HG02884 (cell line): ENCODE measurements around the gene ARHGAP1.
"Not testable (repeated sequence)": the region's sequence is repeated elsewhere in the genome, so short reads cannot be mapped to it uniquely, and the experiment has no call there.

Experiments
- ATAC-seq: cut with Tn5 transposase; IDR thresholded peaks from one replicate; pipeline ENCODE4 v1.9.1; 2021; ENCODE audit warnings: mild to moderate bottlenecking, moderate library complexity; ENCODE audit not compliant: unreplicated experiment

Gene ARHGAP1

GRCh38 chr11:46724088-46724487, 23.7 kb upstream of the ARHGAP1 start:
- no peak for ATAC-seq

DNA sequence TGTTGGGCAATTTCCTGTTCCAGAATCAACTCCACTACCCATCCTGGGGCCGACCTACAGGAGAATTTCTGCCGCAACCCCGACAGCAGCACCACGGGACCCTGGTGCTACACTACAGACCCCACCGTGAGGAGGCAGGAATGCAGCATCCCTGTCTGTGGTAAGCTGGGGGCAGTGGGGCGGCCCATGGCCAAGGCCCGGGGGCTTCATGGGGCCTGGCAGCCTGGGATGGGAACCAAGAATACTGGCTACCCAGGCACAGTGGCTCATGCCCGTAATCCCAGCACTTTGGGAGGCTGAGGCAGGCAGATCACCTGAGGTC, 22.9 kb upstream of the ARHGAP1 start:
- ATAC-seq = no peak

- no peak for ATAC-seq
Measured at GRCh38 chr11:46722566-46723358, 22.3 kb upstream of the ARHGAP1 start.

GRCh38 chr11:46721286-46721685, 20.9 kb upstream of the ARHGAP1 start:
- no peak for ATAC-seq

- no peak for ATAC-seq
Measured at GRCh38 chr11:46719543-46720218, 19.3 kb upstream of the ARHGAP1 start.

DNA sequence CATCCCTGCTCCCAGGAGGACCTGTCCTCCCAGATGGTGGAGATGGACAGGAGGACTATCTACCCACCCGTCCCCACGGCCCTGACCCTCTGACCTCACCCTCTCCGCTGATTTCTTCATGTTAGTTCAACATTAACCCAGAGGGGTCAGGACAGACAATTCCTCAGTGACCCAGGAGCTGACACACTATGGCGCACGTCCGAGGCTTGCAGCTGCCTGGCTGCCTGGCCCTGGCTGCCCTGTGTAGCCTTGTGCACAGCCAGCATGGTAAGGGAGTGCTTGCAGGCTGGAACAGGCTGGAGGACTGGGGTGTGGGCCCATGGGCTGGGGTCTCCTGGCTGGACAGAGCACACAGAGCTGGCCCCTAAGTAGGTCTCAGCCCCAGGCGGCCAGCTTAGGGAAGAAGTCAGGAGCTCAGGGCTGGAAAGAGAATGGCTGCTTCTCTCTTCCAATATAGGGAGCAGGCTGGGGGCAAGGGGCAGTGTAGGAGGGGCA, 18.7 kb upstream of the ARHGAP1 start, which contains the start of gene F2:
TSS of gene F2 (plus strand) at position 166 of the 495 bp plus-strand sequence. CDS start at position 189, 23 bp downstream.
- no peak for ATAC-seq

DNA sequence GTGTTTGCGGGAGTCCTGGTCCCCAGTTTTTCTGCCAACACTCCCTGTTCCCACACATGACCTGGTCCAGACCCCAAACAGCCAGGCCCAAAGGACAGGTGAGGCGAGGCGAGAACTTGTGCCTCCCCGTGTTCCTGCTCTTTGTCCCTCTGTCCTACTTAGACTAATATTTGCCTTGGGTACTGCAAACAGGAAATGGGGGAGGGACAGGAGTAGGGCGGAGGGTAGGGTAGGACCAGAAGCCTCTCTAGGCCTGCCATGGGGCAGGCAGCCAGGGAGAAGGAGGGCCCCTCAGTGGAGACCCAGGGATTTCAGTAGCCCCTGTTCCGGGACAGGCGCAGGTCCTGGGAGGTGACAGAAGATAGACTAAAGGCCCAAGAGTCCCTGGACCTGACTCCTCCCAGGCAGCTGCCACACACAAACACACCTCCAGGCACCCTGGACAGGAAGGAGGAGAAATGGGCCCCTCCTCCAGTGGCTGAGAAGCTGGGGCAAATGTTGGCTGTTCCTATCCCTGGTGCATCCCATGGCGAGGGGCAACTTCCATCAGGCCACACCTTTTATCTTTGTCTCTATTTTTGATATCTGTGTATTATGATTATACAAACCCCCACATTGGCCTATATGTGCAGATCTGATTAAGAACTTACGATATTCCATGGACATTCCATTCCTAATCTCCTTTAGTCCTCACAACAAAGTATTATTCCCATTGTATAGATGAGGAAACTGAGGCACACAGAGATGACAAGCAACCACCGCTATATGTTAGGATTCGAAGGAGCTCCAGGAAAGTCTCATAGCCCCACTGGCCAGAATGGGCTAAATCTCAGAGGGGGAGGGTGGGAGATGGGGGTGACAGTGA, 18.0 kb upstream of the ARHGAP1 start:
- ATAC-seq = no peak

DNA sequence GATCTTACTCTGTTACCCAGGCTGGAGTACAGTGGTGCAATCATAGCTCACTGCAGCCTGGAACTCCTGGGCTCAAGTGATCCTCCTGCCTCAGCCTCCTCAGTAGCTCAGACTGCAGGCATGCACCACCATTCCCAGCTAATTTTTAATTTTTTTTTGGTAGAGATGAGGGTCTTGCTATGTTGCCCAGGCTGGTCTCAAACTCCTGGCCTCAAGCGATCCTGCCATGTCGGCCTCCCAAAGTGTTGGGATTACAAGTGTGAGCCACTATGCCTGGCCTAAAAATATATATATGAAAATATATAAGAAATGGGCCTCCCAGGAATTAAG, 17.4 kb upstream of the ARHGAP1 start:
- ATAC-seq = not testable (repeated sequence)

GRCh38 chr11:46712874-46713576, 12.6 kb upstream of the ARHGAP1 start:
- ATAC-seq = no peak

- no peak for ATAC-seq
Measured at GRCh38 chr11:46711303-46711702, 10.9 kb upstream of the ARHGAP1 start.

DNA sequence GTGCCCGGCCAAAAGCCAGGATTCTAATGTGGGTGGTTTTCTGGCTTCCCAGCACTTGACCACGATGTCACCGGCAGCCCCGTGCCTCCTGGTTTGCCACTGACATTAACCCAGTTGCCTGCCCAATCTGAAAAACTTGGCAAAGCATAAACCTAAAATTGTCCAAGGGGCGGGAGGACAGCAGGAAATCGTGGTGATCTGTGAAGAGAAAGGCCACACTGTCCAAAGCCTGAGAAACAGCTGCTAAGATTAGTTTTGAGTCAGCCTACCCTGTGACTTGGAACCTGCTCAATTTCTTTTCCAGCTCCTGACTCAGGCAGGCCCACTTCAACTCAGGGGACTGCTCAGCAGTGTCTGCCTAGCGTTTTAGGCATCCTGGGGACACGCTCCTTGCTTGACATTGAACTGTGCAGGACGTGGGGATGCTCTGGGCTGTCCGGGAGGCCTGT, 10.4 kb upstream of the ARHGAP1 start:
- no peak for ATAC-seq

- not testable (repeated sequence) for ATAC-seq
Measured at GRCh38 chr11:46709351-46709750, 8.9 kb upstream of the ARHGAP1 start.

DNA sequence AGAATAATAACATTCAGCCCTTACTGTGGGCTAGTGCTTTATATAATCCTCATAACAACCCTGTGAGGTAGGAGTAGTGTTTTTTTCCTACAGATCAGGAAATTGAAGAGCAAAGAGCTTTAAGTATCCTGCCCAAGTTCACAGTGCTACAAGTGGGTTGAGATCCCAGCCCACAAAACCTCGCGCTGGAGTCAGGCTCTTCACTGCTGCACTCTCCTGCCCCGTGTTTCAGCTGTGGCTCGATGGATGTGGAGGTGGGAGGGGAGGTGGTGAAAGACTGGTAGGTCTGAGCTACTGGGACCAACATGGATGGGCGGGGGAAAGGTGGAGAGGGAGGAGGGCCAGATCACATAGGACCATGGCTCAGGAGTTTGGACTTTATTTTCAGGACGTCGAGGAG, 6.5 kb upstream of the ARHGAP1 start:
- no peak for ATAC-seq

DNA sequence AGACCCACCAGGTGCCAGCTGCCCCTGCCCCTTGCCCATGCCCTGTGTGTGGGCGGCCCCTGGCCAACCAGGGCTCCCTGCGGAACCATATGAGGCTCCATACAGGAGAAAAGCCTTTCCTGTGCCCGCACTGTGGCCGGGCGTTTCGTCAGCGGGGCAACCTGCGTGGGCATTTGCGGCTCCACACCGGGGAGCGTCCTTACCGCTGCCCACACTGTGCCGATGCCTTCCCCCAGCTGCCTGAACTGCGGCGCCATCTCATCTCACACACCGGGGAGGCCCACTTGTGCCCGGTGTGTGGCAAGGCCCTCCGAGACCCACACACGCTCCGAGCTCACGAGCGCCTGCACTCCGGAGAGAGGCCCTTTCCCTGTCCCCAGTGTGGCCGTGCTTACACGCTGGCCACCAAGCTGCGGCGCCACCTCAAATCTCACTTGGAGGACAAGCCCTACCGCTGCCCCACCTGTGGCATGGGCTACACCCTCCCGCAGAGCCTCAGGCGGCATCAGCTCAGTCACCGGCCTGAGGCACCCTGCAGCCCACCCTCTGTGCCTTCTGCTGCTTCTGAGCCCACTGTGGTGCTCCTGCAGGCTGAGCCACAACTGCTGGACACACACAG, 4.8 kb upstream of the ARHGAP1 start:
- no peak for ATAC-seq

- ATAC-seq = peak; percentile 4
Measured at GRCh38 chr11:46701078-46701654, 747 bp upstream of the ARHGAP1 start.

GRCh38 chr11:46698597-46698996, 1.8 kb downstream of the ARHGAP1 start:
- ATAC-seq = no peak

- no peak for ATAC-seq
Measured at GRCh38 chr11:46697723-46698122, 2.7 kb downstream of the ARHGAP1 start.

GRCh38 chr11:46697303-46697702, 3.1 kb downstream of the ARHGAP1 start:
- no peak for ATAC-seq

GRCh38 chr11:46696212-46696558, 4.2 kb downstream of the ARHGAP1 start:
- ATAC-seq = no peak
